Stimulated activated CD8-positive, alpha-beta memory T cell treated with anti-CD3 and anti-CD28 coated beads, Interleukin-7, amount 100 ng/mL, for 4 hours (primary cell): ENCODE measurements around the gene GALNT15.

Experiments
- DNase-seq, 2 donors: peaks; one replicate each; pipeline ENCODE4 v3.0.0-alpha.2; 2020; ENCODE audit warnings: low read depth in 2 of 2

Gene GALNT15

DNA sequence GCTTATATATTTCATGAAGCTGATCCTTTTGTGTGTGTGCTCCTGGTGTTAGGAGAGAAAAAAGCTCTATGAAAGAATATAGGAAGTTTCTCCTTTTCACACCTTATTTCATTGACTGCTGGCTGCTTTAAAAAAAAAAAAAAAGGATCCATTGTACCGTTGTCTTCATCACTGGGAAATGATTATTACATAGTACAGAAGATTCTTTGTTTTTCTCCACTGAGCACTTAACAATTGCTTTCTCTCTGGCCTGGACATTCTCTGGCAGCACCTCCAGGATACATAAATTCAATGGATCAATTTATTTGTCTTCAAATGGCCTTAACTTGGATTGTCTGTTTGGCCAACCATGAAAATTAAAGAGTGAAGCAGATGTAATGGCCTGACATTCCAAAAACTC lies 53.1 kb downstream of the GALNT15 start:
- no peak for DNase-seq

DNA sequence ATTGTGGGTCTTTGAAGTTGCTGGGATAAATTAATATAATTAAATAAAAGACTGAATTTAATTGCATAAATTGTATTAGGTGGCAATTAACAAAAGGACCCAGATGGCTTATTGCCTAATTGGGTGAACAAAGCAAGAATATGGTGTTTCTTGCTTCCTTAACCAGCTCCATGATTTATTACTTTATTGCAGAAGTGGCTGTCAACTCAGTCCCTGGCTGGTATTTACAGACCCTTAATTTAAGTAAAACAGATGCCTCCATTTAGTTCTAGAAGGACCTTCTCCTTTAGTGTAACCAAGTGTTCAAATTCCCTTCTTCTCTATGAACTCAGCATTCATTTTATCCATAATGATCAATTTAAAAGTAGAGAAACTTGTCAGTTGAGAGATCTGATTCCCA lies 55.2 kb downstream of the GALNT15 start:
- no peak for DNase-seq

DNA sequence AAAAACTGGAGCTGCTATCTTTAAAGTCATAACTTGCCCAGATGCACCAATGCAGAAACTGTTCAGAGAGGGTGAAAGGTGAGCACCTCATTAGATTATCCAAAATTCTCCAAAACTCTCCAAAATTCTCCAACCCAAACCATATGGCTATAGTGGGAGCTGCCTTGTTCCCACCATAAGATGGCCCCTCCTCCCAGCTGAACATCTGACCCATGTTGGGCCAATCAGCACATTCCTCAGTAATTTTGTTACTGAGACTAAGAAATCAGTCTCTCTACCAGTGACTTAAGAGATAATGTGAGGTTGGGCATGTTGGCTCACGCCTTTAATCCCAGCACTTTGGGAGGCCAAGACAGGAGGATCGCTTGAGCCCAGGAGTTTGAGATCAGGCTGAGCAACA lies 57.5 kb downstream of the GALNT15 start:
- no peak for DNase-seq

DNA sequence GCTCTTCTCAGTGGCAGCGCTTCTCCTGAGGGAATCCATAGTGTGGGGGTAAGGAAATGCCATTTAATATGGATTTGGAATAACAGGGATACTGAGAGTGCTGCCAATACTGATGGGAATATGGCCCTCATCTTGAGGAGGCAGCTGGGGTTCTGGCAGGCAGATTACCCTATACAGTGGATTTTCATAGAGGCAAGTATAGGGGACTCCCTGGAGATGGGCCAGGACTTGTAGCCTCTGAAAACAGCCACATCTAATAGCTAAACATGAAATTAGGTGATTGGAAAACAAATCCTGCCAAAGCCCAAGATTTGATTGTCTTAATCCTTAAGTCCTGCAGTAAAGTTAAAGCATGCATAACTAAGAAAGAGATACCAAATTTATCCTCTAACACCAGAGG lies 59.3 kb downstream of the GALNT15 start:
- DNase-seq = no peak

DNA sequence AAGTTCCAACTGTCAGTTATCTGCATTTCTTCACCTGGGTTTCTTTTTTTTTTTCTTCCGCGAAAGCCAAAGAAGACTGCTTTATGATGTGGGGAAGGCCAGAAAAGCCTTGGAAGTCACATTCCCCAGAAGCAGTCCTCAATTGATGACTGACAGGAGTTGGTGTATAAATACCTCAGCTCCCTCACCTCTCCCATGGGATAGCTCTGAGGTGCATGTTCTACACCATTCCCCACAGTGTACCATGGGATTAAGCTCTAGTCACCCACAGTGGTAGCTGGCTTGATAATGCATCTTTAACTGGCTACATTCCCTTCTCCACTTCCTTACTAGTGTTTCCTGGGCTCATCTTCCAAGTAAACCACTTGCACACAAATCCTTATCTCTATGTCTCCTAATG lies 59.8 kb downstream of the GALNT15 start:
- no peak for DNase-seq

DNA sequence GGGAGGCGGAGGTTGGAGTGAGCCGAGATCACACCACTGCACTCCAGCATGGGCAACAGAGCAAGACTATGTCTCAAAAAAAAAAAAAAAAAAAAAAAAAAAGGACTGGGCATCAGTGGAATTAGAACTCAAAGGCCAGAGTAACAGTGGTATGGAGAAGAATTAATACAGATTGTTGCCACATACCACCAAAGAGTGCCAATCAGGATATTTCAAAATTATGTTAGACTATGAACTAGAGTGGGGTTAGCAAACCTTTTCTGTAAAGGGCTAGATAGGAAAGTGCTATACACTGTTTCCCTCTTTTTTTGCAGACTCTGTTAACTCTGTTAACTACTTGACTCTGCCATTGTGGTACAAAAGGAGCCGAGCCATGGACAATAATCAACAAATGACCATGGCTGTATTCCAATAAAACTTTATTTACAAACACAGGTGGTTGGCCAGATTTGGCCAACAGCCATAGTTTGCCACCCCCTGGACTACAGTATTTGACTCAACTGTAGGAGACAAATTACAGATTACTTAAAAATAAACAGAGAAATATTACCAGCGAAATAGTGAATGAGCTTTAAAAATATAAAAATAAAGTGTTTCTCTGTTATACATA lies 61.7 kb downstream of the GALNT15 start:
- no peak for DNase-seq

DNA sequence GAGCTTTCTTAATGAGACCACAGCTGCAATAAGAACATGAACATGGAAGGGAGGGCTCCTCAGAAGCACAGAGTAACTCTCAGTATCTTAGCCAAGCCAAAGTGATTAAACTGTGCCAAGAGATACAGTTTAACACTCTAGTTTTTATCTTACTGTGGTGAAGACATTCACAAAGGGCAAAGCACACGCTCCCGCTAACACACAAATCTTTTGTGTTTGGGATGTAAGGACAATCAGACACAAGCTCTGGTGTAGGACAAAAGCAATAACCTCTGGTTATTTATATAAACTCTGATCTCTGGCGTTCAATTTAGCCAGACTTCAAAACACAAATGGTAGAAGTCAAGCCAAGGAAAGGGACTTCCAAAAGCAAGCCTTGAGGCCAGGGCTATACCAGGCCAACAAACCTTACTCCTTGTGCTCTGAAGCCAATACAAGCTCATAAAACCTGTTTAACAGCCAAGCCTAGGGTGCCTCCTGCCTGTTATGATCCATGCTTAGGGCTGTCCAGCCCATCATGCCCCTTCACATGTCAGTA lies 62.4 kb downstream of the GALNT15 start:
- DNase-seq = no peak

DNA sequence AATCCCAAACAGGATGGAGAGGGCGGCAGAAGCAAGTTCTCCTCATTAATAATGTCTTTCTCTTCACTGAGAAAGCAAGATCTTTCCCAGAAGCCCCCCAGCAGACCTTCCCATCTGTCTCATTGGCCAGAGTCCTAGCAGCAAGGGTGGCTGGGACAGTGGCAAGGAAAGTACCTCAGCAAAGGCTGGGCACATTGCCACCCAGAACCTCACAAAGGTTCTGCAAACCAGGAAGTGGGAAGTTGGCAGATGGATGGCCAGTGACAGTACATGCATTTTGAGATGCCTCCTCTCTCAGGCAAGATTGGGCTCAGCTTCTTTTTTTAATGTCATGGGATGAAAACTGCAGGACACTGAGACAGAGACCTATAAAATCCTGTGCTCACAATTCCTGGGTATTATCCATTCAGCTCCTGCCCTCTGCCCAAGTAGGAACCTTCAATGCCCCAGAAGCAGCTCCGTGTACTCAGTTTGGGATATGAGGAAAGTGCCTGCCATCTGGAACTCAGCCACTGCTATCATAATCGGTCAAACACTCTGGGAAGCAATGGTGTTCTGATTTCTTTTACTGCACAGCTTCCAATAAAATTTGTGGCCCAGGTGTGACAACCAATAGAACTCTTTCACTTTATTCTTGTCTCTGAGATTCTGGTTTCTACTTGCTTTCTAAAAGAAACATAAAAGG lies 64.7 kb downstream of the GALNT15 start:
- no peak for DNase-seq

DNA sequence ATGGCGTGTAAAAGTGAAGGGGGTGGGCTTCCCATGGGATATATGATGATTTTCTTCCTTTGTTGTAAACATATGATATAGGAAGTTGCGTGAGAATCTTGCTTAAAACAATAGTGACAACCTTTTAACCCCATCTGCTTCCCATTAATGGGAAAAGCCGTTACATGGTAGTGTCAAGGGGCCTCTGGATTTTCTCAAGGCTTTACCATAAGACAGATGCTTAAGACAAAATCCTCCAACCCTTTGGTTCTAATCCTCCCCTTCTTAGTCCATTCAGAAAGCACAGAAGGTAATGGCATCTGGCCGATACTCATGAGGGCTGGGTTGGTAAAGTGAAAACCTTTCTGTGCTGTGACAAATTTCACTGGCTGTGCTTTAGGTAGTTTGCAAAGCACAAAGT lies 65.3 kb downstream of the GALNT15 start:
- no peak for DNase-seq

DNA sequence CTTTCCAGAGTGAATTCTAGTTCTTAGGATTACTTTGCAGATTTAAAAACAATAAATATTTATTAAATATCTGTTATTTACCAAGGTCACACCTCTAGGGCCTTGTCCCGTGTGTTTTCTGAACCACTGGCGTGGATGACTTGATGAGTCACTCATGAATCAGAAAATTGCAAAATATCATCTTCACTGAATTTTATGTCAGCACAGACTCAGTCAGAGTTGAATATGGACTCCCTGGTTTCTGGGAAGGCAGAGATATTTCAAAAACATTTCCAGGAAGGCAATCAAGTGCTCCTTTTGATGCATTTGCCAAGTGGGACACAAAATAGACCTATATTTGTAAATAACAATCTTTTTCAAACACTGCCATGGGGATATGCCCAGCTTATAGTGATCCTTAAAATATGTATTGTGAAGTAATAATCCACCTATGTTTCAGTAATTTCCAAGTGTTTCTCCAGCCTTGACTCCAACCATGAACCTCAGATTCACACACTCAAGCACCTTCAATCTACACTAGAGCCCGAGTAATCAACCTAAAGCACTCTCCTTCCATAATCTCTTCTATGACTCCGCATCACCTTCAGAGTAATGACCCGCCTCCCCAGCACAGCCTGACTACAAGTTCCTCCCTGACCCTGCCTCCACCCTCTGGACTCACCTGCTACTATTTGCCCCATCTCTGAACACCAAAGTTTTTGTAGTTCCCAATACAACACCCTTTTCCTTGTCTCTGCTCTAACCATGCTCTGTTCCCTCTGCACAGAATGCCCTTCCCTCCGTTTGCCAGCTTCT lies 65.9 kb downstream of the GALNT15 start:
- DNase-seq = no peak

DNA sequence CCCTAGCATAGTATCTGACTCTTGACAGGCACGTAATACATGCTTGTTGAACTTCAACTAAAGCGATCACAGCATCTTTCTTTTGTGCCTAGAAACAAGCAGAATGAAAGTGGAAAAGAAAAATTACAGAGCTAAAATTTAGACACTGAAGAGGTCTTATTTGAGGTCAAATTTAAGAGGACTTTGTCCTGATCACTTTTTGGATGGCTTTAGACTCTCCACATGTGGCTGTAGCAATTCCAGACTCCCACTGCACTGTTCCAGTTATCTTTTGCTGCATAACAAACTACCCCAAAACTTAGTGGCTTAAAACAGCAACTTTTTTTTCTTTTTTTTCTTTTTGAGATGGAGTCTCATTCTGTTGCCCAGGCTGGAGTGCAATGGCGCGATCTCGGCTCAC lies 66.7 kb downstream of the GALNT15 start:
- DNase-seq = no peak

DNA sequence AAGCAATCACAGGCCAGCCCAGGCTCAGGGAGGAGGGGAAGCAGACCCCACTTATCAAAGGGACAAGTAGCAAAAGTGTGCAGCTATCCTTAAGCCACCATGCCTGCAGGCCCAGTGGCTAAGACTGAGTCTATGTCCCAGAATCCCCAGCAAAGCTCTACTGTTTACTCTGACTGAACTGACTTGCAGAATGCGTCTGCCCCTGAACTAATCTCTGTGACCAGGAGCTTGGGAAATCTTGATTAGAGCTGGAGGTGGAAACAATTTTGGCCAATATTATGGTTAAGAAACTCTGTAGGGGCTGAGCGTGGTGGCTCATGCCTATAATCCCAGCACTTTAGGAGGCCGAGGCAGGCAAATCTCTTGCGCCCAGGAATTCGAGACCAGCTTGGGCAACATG lies 67.7 kb downstream of the GALNT15 start:
- DNase-seq = no peak

DNA sequence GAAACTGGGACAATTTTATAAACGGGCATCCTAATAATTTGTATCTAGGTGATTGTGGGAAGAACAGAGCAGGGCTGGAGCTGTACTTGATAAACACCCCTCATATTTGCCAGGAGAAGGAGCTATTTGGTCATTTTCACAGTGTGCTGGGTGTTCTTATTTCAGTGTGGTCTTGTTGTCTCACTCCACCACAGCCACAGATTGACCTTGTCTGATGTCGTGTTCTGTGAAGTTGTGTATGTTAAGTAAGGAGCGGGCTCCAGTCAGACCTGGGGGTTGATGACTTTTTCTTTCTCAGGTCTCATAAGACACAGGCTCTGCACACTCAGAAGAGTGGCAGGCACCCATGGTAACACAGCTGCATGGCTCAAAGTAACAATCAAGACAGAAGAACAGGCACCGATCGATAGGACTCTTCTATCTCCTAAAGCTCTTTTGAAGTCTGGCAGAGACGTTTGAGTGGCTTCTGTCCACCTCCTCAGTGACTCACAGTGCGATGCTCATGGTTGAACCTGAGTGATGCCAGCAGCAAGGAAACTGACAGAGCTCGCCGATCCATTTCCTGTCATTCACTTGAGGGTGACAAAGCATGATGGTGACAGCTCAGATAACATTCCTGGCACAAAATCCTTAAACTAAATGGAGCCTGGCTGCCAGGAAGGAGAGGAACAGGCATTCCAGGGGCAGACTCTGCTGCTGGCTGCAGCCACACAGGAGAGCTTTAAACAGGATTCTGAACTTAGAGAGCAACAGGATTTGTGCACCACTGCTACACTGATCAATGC lies 69.4 kb downstream of the GALNT15 start:
- DNase-seq = no peak

DNA sequence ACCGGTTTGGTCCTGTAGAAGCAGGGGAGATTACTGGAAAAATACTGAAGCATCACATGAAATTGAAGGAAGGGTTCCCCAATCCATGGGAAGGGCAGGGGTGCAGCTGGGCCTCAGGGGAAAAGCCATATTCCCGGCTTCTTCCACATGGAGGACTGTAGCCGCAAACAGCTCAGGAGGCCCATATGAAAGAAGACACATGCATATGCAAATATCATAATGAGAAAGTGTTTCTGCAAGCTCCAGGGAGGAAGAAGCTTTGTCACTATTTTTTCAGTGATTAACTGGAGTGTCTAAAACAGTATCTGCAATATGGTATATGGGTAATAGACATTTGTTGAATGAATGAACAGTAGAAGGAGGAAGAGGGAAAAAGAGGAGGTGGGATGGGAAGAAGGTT lies 71.1 kb downstream of the GALNT15 start:
- DNase-seq = no peak

DNA sequence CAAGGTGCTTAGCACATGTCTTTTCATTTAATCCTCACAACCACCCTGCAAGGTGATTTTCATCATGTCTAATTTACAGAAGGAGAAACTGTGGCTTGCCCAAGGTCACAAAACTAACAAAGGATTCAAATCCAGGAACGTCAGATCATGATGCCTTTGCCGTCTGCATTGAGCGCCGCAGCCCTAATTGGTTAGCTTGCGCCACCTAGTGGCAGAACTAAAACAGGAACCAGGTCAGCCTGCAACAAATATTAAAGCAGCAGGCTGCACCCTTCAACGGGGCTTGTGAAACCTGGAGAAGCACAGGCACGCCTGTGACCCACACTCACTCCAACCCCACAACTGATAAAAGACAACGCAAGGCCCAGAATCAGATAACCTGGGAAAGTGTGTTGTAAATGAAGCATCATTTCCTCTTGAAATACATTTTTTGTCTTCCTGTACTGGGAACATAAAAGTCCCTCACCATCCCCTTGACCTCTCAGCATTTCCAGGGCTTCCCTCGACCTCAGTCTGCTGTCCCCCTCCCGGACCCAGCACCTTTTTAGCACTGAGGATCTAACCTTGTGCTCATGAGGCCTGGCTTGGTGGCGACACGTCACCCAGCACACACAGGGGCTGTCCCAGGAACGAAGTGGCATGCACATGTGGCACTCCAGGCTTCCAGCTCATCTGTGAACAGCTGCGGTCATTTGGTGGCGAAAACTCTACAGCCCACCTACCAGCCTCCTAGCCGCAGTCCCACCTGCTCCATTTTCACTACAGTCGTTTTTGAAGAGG lies 73.0 kb downstream of the GALNT15 start:
- peak; percentile 50 to 55 for DNase-seq

DNA sequence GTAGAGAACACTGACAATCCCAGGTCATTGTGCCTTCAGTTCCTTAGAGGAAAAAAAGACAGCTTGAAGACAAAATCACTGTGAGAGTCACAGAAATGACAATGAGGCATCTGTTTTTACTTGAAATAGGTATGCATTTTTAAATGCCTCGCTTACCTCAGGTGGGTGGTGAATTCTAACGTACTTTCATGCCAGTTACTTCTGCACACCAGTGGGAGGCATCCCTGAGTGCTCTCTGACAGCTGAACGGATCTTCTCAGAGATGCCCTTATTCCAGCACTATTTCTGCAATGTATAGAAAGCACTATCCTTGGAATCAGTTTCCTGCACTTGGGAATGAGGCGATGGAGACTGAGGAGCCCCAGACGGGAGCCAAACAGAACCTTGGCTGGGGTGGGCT lies 74.1 kb downstream of the GALNT15 start:
- DNase-seq = no peak

DNA sequence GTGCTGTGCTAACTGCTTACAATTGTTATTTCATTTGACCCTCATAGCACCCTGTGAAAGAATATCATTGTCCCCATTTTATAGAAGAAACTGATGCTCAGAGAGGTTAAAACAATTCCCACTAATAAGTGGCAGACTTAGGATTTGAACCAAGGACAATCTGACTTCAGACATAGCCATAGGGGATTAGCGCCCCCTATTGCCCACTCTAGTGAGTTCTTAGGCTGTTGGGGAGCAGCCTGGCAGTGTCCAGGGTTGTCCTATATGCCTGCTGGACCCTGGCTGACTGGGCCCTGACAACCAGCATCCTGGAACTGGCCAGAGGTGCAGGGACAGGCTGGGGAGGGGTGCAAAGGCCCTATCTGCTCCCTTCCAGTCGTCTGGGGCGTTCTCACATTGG lies 74.9 kb downstream of the GALNT15 start:
- no peak for DNase-seq

DNA sequence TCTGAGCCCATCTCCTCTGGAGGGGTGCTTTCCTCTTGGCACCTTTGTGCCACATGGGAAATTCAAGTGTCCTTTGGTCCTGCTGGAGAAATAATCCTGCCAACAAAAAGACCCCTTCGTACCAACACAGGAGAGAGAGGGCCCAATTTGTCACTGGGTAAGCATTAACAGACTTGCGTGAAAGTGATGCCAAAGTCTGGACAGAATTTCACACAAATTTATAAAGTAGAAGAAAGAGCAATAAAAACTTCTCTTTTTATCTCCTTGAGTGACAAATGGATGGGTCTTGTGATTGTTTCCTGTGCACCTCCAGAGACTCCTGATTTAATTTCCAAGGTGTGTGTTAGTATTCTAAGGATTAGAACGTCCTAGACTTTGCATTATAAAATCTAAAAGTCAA lies 75.4 kb downstream of the GALNT15 start:
- no peak for DNase-seq

DNA sequence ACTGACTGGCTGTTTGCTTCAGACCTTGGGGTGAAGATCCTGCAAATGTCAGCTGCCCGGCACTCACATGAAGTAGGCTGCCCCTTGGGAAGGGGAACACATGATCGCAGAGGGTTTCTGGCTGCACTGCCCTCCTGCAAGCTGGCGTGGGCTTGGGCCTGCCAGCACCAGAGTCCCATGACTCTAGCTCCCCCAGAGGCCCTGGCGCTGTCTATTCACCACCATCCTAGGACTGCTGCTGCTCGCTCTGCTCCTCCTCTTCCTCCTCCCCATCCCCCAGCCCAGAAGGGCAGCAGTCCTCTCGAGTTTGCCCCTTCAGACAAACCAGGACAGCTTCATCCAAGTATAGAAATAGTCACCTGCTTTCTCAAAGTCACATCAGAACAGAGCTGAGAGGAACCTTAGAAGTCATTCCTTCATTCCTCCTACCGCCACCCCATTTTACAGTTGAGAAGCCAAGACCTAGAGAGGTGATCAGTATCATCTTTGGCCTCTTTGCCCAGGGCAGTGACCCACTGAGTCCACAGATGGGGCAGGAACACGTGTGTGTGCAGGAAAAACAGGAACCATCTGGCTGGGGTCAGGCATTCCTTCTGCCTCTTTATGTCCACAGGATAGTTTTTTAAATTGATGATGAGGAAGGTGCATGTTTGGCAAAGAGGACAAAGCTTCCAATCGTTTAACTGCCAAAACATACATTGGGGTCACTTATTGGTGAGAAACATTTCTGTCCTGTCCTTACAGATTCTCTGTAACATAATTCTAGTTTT lies 77.0 kb downstream of the GALNT15 start:
- no peak for DNase-seq

DNA sequence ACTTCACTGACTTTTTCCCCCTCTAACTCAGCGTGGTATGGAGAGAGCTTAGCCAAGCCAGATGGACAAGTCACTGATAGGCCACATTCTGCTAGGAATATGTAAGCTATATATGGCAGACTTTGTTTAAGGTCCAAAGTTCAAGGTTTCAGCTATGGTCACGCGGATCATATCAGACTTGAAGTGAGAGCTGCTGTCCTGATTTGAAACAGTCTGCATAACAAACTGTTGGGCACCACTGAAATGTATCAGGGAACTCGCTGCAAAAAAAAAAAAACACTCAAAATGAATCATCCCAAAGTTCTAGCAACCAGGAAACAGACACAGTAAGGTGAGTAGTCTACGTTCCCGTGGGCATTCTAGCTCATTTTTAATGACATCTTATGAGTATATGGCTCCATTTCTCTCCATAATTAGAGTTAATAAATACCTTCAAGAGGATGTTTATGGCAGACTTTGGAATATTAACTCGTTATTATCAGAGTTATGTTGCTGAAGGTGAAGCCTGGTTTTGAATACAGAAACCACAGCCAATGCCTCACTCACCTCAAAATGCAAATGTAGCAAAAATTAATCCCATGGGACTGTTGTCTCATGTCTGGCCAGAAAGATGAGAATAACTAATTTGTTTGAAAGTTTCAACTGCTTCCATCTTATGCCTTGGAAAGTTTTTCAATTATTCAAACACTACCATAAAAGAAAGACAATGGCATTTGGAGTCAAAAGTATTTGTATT lies 77.9 kb downstream of the GALNT15 start:
- no peak for DNase-seq
